Astrocyte of the spinal cord (primary cell): ENCODE data around the gene NDST1.

Experiments used
- DNase-seq: peaks from one replicate; pipeline ENCODE4 v3.0.0; 2011; ENCODE audit warnings: low read depth, low spot score
- H3K4me3 ChIP-seq: 2 replicates; pipeline ENCODE4 v1.5.1; 2011; ENCODE audit warnings: low read depth, mild to moderate bottlenecking, low read length, moderate library complexity
- CTCF ChIP-seq: IDR thresholded peaks from 2 replicates; pipeline ENCODE4 v1.5.1; 2012; ENCODE audit warnings: low read depth, mild to moderate bottlenecking, low read length, inconsistent platforms
- in situ Hi-C: cut with HindIII; loops from 2 replicates; pipeline ENCODE4 v1.10.0; 2017; ENCODE audit warnings: low sequenced_read_pairs

NDST1 gene

DNA sequence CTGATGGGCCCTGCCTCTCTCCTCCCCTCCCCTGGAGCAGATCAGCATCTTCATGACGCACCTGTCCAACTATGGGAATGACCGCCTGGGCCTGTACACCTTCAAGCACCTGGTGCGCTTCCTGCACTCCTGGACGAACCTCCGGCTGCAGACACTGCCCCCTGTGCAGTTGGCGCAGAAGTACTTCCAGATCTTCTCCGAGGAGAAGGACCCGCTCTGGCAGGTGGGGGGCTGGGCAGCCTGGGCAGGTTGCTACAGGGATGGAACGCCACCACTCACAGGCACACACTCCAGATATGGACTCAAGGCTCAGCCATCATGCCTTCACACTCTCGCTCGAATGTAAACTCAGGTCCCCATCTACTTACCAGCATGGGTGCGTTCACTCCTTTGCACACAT lies 32.1 kb downstream of the NDST1 start:
- TF ChIP-seq CTCF: no peak
- in situ Hi-C loops: no loop called here
- no peak overlapping the region for H3K4me3 ChIP-seq
- no peak for DNase-seq

- H3K4me3 ChIP-seq: no peak overlapping the region
- no peak for TF ChIP-seq CTCF
- DNase-seq: peak; percentile 97
- in situ Hi-C loops: no loop called here
Measured at GRCh38 chr5:150540615-150541396, 32.9 kb downstream of the NDST1 start.

DNA sequence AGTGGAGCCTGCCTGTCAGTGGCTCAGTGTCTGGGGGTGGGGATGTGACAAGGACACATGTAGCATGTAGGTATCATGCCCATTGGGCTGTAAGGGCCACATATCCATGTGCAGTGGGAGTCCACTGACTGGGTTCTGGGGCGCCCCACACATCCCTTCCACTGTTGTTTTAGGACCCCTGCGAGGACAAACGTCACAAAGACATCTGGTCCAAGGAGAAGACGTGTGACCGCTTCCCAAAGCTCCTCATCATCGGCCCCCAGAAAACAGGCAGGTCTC lies 33.4 kb downstream of the NDST1 start:
- in situ Hi-C loops: no loop called here
- no peak for TF ChIP-seq CTCF
- no peak overlapping the region for H3K4me3 ChIP-seq
- DNase-seq: no peak

DNA sequence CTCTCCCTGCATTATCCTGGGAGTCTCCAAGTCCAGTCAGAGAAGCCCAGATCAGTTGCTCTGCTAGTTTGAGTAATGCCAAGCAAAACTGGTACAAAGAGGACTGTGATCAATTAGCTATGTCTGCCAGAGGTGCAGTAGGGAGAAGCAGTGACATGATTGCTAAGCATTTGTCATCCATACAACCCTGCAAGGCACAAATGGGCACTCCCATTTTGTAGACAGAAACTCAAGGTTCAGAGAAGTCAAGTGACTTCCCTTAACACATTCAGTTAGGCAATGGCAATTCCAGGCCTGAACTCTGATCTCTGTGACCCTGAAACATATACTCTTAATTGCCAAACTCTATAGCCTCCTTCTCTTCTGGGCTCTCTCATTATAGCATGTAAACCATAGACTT lies 34.0 kb downstream of the NDST1 start:
- no peak for DNase-seq
- no peak for TF ChIP-seq CTCF
- H3K4me3 ChIP-seq: no peak overlapping the region
- in situ Hi-C loops: no loop called here

DNA sequence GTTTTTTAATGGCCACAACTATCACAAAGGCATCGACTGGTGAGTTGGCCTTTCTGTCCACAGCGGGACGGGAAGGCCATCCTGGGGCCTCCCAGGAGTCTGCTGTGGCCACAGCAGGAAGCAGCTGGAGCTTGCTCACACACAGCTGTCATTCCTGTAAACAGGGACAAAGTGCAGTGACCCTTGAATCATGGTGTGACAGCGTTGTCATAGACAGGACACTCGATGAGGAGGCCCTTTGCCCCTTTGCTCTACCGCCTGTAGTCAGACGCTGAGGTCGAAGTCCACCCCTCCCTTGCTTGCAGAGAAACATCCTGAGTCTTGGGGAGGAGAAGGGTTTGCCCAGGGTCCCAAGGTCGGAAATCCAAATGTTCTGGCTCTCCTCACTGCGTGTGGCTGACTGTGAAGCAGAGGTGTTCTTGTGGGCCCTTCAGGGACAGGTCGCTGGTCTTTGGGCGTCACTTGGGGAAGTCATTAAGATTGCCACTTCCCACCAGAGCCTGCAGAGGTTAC lies 35.1 kb downstream of the NDST1 start:
- TF ChIP-seq CTCF: no peak
- H3K4me3 ChIP-seq: no peak overlapping the region
- in situ Hi-C loops: no loop called here
- no peak for DNase-seq

- peak; percentile 39 for DNase-seq
Measured at GRCh38 chr5:150544611-150545219, 36.8 kb downstream of the NDST1 start.

More at GRCh38 chr5:150544611-150545219, 36.8 kb downstream of the NDST1 start:
- in situ Hi-C loops: no loop called here
- TF ChIP-seq CTCF: peak; percentile 84
- H3K4me3 ChIP-seq: no peak overlapping the region
